GM18520 (cell line): Measurements from ENCODE around the gene CXCL12.

Source experiments
- ATAC-seq: cut with Tn5 transposase; IDR thresholded peaks from one replicate; pipeline ENCODE4 v1.9.1; 2021; ENCODE audit not compliant: unreplicated experiment

CXCL12 gene

GRCh38 chr10:44399659-44400451, 15.0 kb upstream of the CXCL12 start:
- ATAC-seq = no peak

GRCh38 chr10:44398747-44399658, 14.1 kb upstream of the CXCL12 start:
- ATAC-seq = no peak

GRCh38 chr10:44398271-44398670, 13.4 kb upstream of the CXCL12 start:
- no peak for ATAC-seq

- ATAC-seq = no peak
Observed at GRCh38 chr10:44397476-44398225, 12.8 kb upstream of the CXCL12 start.

- no peak for ATAC-seq
Observed at GRCh38 chr10:44396671-44397191, 11.8 kb upstream of the CXCL12 start.

- no peak for ATAC-seq
Observed at GRCh38 chr10:44395902-44396670, 11.2 kb upstream of the CXCL12 start.

GRCh38 chr10:44395396-44395795, 10.5 kb upstream of the CXCL12 start:
- ATAC-seq = no peak

GRCh38 chr10:44394696-44395381, 9.9 kb upstream of the CXCL12 start:
- ATAC-seq = no peak

- ATAC-seq = no peak
Observed at GRCh38 chr10:44393834-44394547, 9.1 kb upstream of the CXCL12 start.

- ATAC-seq = no peak
Observed at GRCh38 chr10:44393051-44393630, 8.2 kb upstream of the CXCL12 start.

- no peak for ATAC-seq
Observed at GRCh38 chr10:44392420-44392819, 7.5 kb upstream of the CXCL12 start.

- ATAC-seq = no peak
Observed at GRCh38 chr10:44391981-44392380, 7.1 kb upstream of the CXCL12 start.

- ATAC-seq = no peak
Observed at GRCh38 chr10:44390585-44391072, 5.7 kb upstream of the CXCL12 start.

GRCh38 chr10:44389556-44389955, 4.7 kb upstream of the CXCL12 start:
- no peak for ATAC-seq

GRCh38 chr10:44389150-44389549, 4.3 kb upstream of the CXCL12 start:
- ATAC-seq = no peak

GRCh38 chr10:44388641-44389040, 3.7 kb upstream of the CXCL12 start:
- no peak for ATAC-seq

GRCh38 chr10:44387853-44388251, 3.0 kb upstream of the CXCL12 start:
- no peak for ATAC-seq

- ATAC-seq = no peak
Observed at GRCh38 chr10:44386546-44387052, 1.7 kb upstream of the CXCL12 start.
